ENCODE measurements around the gene ZNF718. TPM values are rescaled to one million over a fixed set of nuclear protein-coding genes. Genes with fewer than 3 reads are reported as not detected.
"Not testable (repeated sequence)": the region's sequence is repeated elsewhere in the genome, so short reads cannot be mapped to it uniquely, and the experiment has no call there.

ZNF718 gene
- total RNA-seq, 1 experiment from 2014 or later: 10.5 TPM

- DNase-seq (ENCODE audit: extremely low read depth, low read depth): no peak
These were observed 22.9 kb downstream of the ZNF718 start for GRCh38 chr4:147233-147632.

- DNase-seq (ENCODE audit: extremely low read depth, low read depth): no peak
These were observed 37.4 kb downstream of the ZNF718 start for GRCh38 chr4:161496-162284.

DNA sequence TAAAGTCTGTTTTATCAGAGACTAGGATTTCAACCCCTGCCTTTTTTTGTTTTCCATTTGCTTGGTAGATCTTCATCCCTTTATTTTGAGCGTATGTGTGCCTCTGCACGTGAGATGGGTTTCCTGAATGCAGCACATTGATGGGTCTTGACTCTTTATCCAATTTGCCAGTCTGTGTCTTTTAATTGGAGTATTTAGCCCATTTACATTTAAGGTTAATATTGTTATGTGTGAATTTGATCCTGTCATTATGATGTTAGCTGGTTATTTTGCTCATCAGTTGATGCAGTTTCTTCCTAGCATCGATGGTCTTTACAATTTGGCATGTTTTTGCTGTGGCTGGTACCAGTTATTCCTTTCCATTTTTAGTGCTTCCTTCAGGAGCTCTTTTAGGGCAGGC lies 45.3 kb downstream of the ZNF718 start:
- DNase-seq (ENCODE audit: extremely low read depth, low read depth): not testable (repeated sequence)

GRCh38 chr4:171318-171717 lies 47.0 kb downstream of the ZNF718 start:
- DNase-seq (ENCODE audit: extremely low read depth, low read depth): not testable (repeated sequence)

DNA sequence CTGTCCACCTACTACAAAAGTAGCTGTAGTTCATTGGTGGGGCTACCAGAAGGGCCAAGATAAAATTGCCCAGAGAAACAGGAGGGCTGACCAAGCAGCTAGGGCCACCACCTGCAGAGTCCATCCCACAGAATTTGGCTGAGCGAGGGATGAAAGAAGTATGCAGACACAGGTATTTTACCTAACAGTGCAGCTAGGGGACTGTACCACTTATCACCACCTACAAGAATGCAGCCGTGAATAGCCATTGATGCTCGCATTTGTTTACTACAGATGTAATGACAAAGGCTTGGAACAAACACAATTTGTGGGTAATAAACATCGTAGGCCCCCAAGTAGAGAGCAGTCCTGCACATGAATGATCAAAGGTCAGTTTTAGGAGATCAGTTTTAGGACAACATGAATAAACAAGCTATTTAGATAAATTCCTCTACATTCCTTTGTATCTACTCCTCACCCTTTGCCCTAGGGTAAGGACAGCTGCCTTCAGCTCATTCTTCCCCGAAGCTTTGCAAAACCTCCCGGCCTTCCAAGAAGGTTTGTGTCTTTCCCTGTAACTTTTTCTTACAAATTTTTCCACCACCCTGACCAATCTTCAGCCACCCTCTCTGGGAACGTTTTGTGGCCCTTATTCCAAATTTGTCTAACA lies 49.5 kb downstream of the ZNF718 start:
- no peak for DNase-seq (ENCODE audit: extremely low read depth, low read depth)

DNA sequence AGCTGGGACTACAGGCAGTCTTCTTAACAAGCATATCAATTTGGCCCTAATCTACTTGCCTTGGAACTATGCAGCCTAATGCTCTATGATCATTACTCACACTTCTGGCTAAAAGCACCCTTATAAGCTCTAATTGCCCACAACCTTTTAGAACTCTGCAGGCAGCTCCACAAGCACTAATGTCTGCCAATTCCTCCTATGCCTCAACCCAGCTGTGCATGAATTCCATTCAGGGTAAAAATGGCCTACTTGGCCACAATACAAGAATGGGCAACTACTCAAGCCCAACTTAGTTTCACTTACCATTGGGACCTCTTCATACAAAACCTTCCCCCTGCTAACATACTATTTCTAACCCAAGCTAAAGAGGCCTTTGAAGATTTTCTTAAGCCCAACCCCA lies 51.7 kb downstream of the ZNF718 start:
- no peak for DNase-seq (ENCODE audit: extremely low read depth, low read depth)

- DNase-seq (ENCODE audit: extremely low read depth, low read depth): no peak
These were observed 52.7 kb downstream of the ZNF718 start for GRCh38 chr4:176995-177394.

GRCh38 chr4:182225-182624 lies 57.9 kb downstream of the ZNF718 start:
- not testable (repeated sequence) for DNase-seq (ENCODE audit: extremely low read depth, low read depth)

GRCh38 chr4:188091-188490 lies 63.8 kb downstream of the ZNF718 start:
- no peak for DNase-seq (ENCODE audit: extremely low read depth, low read depth)

DNA sequence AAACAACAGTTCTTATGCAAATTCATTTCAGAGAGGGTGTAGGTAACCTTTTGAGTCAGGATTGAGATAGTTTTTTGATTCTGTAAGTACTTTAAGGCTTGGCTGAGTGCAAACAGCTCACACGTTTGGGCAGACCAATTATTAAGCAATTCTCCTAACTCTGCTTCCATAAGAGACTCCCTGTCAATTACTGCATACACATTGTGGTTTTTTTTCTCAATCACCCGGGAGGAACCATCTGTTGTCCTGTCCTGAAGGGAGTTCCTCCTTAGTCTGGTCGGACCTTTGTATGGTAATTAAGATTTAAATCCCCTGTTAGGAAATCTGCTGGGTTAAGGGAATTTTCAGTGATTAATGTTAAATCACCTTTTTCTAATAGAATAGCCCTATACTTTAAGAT lies 70.9 kb downstream of the ZNF718 start:
- not testable (repeated sequence) for DNase-seq (ENCODE audit: extremely low read depth, low read depth)

DNA sequence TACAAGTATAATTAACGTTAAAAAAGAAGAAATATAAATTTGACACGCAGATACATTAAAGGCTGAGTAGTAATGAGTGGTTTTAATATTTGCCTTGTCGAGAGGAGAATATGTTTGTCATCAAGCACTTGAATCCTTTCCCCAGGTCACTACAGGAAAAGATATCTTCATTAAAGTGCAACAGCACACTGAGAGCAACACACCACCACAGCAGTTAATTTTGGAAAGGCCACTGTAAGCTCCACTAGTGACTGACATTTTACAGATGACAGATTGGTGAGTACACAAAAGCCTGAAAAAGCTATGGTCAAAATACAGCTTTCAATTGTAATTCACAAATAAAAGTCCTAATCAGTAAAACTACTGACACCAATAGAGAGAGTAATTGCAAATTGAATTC lies 76.6 kb downstream of the ZNF718 start:
- no peak for DNase-seq (ENCODE audit: extremely low read depth, low read depth)

DNA sequence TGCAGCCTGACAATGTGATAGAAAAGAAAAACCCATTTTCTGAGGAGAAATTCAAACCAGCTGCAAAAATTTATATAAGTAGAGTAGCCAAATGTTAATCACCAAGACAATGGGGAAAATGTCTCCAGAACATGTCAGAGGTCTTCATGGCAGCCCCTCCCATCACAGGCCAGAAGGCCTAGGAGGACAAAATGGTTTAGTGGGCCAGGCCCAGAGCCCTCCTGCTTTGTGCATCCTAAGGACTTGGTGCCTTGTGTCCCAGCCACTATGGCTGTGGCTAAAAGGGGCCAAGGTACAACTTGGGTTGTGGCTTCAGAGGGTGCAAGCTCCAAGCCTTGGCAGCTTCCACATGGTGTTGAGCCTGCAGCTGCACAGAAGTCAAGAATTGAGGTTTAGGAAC lies 78.5 kb downstream of the ZNF718 start:
- not testable (repeated sequence) for DNase-seq (ENCODE audit: extremely low read depth, low read depth)

- DNase-seq (ENCODE audit: extremely low read depth, low read depth): no peak
These were observed 80.9 kb downstream of the ZNF718 start for GRCh38 chr4:205097-205756.

DNA sequence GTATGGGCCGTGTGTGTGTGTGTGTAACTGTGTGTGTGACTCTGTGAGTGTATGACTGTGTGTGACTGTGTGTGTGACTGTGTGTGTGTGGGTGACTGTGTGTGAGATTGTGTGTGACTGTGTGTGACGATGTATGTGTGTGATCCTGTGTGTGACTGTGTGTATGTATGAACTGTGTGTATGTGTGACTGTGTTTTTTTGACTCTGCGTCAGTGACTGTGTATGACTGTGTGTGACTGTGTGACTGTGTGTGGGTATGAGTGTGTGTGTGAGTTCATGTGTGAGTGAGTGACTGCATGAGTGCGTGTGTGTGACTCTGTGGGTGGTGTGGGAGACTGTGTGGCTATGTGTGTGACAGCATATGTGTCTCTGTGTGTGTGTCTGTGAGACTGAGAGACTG lies 81.8 kb downstream of the ZNF718 start:
- no peak for DNase-seq (ENCODE audit: extremely low read depth, low read depth)

GRCh38 chr4:208416-209096 lies 84.3 kb downstream of the ZNF718 start:
- DNase-seq (ENCODE audit: extremely low read depth, low read depth): not testable (repeated sequence)

DNA sequence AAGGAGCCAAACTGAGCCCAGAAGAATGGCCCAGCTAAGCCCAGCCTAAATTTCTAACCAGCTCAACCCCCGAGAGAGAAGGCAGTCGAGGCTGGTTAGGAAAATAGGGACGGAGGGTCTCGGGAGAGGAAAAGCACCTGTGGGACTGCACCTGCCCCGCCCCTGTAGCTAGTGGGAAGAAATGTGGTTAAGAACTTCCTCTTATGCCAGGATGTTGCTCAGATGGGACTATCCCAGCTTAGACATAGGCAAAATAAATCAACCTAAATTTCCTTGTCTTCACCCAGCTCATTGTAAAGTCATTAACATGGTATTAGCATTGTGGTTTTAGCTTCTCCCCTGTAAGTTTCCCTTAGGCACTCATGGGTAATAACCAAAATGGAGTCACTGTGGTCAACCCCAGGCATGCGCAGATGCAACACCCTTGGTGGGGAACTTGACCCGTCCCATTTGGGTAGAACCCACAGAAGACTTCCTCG lies 86.8 kb downstream of the ZNF718 start:
- no peak for DNase-seq (ENCODE audit: extremely low read depth, low read depth)

- no peak for DNase-seq (ENCODE audit: extremely low read depth, low read depth)
These were observed 88.3 kb downstream of the ZNF718 start for GRCh38 chr4:212438-213188.

DNA sequence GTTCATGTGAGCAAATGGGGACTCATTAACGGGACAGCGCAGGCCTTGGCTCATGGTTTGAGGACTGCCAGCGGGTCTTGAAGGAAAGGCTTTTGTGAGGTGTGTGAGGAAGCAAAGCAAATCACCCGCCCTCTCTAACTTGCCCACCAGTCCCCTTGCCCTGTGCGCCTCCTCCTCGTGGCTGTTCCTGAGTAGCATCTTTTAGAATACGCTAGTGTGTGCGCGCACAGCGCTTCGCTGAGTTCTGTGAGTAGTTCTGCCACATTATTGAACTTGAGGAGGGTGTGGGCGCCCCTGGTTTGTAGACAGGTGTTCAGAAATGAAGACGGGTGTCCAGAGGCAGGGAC lies 88.9 kb downstream of the ZNF718 start:
- DNase-seq (ENCODE audit: extremely low read depth, low read depth): not testable (repeated sequence)
